GM19468 (cell line): ENCODE measurements around the gene FXYD1.
"Not testable (repeated sequence)": the region's sequence is repeated elsewhere in the genome, so short reads cannot be mapped to it uniquely, and the experiment has no call there.

Experiments used
- ATAC-seq: cut with Tn5 transposase; IDR thresholded peaks from one replicate; pipeline ENCODE4 v1.9.1; 2021; ENCODE audit warnings: mild to moderate bottlenecking, moderate library complexity, moderate number of reproducible peaks; ENCODE audit not compliant: unreplicated experiment; ENCODE audit errors: extremely low read depth

FXYD1 gene

GRCh38 chr19:35123573-35123972 is 15.1 kb upstream of the FXYD1 start:
- ATAC-seq = no peak

- no peak for ATAC-seq
These were observed 14.2 kb upstream of the FXYD1 start for GRCh38 chr19:35124098-35125060.

GRCh38 chr19:35125270-35125717 is 13.3 kb upstream of the FXYD1 start:
- no peak for ATAC-seq

GRCh38 chr19:35125749-35126623 is 12.6 kb upstream of the FXYD1 start:
- ATAC-seq = no peak

- ATAC-seq = no peak
These were observed 12.0 kb upstream of the FXYD1 start for GRCh38 chr19:35126624-35126959.

GRCh38 chr19:35127871-35128270 is 10.8 kb upstream of the FXYD1 start:
- ATAC-seq = no peak

GRCh38 chr19:35128398-35129057 is 10.1 kb upstream of the FXYD1 start:
- no peak for ATAC-seq

GRCh38 chr19:35129724-35130274 is 8.8 kb upstream of the FXYD1 start:
- ATAC-seq = not testable (repeated sequence)

GRCh38 chr19:35130761-35131720 is 7.6 kb upstream of the FXYD1 start:
- no peak for ATAC-seq

GRCh38 chr19:35132254-35132653 is 6.4 kb upstream of the FXYD1 start:
- ATAC-seq = no peak

GRCh38 chr19:35133826-35134225 is 4.8 kb upstream of the FXYD1 start:
- no peak for ATAC-seq

GRCh38 chr19:35134601-35135242 is 3.9 kb upstream of the FXYD1 start, which contains the start of gene LGI4:
Gene LGI4 (minus strand): TSS chr19:35135059. CDS start chr19:35134680, 379 bp downstream.
- ATAC-seq = no peak

GRCh38 chr19:35135389-35135909 is 3.2 kb upstream of the FXYD1 start:
- no peak for ATAC-seq

GRCh38 chr19:35136231-35136630 is 2.4 kb upstream of the FXYD1 start:
- no peak for ATAC-seq

GRCh38 chr19:35136977-35137702 is 1.5 kb upstream of the FXYD1 start:
- no peak for ATAC-seq

- no peak for ATAC-seq
These were observed 1.8 kb downstream of the FXYD1 start for GRCh38 chr19:35140207-35140961.
